Hepatocyte (in vitro differentiated cells): ENCODE results near the gene USP32.

Experiments
- CTCF ChIP-seq: fragments of 200-600 bp; sonication (generic); IDR thresholded peaks from 2 replicates; pipeline ENCODE4 v1.5.1; 2016; ENCODE audit warnings: antibody characterized with exemption, mild to moderate bottlenecking; ENCODE audit not compliant: poor library complexity
- EZH2 ChIP-seq: fragments of 200-600 bp; sonication (generic); IDR thresholded peaks from 2 replicates; pipeline ENCODE4 v1.6.1; 2016; ENCODE audit warnings: antibody characterized with exemption, mild to moderate bottlenecking, borderline replicate concordance
- EZH2phosphoT487 ChIP-seq: fragments of 200-600 bp; sonication (generic); IDR thresholded peaks from one replicate; pipeline ENCODE4 v1.6.1; 2018; ENCODE audit warnings: antibody characterized with exemption, mild to moderate bottlenecking, low read depth, moderate library complexity; ENCODE audit not compliant: unreplicated experiment, severe bottlenecking

GRCh38 chr17:60363700-60364405 is 28.1 kb downstream of the USP32 start:
- TF ChIP-seq CTCF (no peak), EZH2 (no peak), EZH2phosphoT487 (no peak)
